ENCODE measurements around the gene TM4SF4. TPM values are rescaled to one million over a fixed set of nuclear protein-coding genes. Genes with fewer than 3 reads are reported as not detected.

TM4SF4 gene
- total and polyA plus RNA-seq, 2 donors (not counting 1 experiment from before 2014, with no cell fraction given) = not detected

GRCh38 chr3:149538371-149538770 lies 63.9 kb downstream of the TM4SF4 start:
- no peak for ATAC-seq (ENCODE audit: low read depth)
- CTCF ChIA-PET = no interaction called here
- no CpG with 5 or more reads among the region's 1 CpG for WGBS (ENCODE audit: insufficient coverage)

DNA sequence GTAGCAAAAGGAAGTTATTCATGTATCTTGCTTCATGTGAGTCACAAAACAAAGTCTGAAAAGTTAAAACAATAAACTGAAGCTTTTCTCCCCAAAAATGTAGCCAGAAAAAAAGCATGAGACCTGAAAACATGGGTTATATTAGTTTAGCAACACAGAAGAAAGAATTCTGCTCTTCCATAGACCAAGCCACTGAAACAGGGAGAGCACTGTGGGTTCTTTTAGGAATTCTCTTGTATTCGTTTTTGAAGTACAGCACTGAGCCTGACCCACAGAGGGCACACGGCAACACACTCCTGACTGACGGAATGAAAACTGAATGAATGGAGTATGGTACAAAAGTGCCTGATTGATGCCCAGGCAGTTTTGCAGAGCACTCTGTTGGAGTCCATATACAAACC lies 66.6 kb downstream of the TM4SF4 start:
- Histone ChIP-seq H3K79me2 (ENCODE audit: control insufficient read depth, insufficient read depth, low read length) (no peaks in the 10 kb centered on the region), H3K9ac (ENCODE audit: low read length) (no peak overlapping the region), H2AFZ (ENCODE audit: insufficient read depth, low read depth, low read length, poor library complexity, severe bottlenecking) (no peak overlapping the region), H3K27me3 (replicated peaks in 1 of 4; ENCODE audit: control extremely low read depth in 1 of 4, control insufficient read depth in 3 of 4, insufficient read depth in 4 of 4, low read length in 3 of 4) (no peaks in the 10 kb centered on the region), H3K4me3 (ENCODE audit: control extremely low read depth in 1 of 5, extremely low read depth in 1 of 5, insufficient read depth in 1 of 5, low read depth in 2 of 5, low read length in 4 of 5) (no peak overlapping the region), H3K27ac (ENCODE audit: low read length in 2 of 2) (no peak overlapping the region), H3K4me1 (ENCODE audit: control insufficient read depth in 2 of 2, insufficient read depth in 2 of 2, low read length in 2 of 2) (no peaks in the 10 kb centered on the region), H3K4me2 (replicated peaks; ENCODE audit: low read depth, low read length, poor library complexity, severe bottlenecking) (no peak overlapping the region), H3K36me3 (replicated peaks in 1 of 2; ENCODE audit: control extremely low read depth in 1 of 2, control insufficient read depth in 1 of 2, extremely low read depth in 1 of 2, insufficient read depth in 2 of 2, low read length in 1 of 2) (no peaks in the 10 kb centered on the region), H3K9me3 (ENCODE audit: control extremely low read depth in 1 of 3, control insufficient read depth in 2 of 3, insufficient read depth in 1 of 3, low read length in 2 of 3) (no peaks in the 10 kb centered on the region), H4K20me1 (ENCODE audit: control insufficient read depth, insufficient read depth, low read length, poor library complexity, severe bottlenecking) (no peaks in the 10 kb centered on the region)
- POLR2A ChIA-PET = no interaction called here
- CTCF ChIA-PET = no interaction called here
- H3K4me1 Mint-ChIP-seq = no peaks in the 10 kb centered on the region
- H3K4me3 Mint-ChIP-seq = no peak overlapping the region
- DNase-seq = no peak
- intact Hi-C loops (cut with micrococcal nuclease) = no loop called here
- TF ChIP-seq EZH2 (IDR thresholded peaks at IDR 0.05; ENCODE audit: borderline replicate concordance, insufficient read depth, low read depth, low read length, poor library complexity, severe bottlenecking) = no peak
- TF ChIP-seq, protein P1, sequence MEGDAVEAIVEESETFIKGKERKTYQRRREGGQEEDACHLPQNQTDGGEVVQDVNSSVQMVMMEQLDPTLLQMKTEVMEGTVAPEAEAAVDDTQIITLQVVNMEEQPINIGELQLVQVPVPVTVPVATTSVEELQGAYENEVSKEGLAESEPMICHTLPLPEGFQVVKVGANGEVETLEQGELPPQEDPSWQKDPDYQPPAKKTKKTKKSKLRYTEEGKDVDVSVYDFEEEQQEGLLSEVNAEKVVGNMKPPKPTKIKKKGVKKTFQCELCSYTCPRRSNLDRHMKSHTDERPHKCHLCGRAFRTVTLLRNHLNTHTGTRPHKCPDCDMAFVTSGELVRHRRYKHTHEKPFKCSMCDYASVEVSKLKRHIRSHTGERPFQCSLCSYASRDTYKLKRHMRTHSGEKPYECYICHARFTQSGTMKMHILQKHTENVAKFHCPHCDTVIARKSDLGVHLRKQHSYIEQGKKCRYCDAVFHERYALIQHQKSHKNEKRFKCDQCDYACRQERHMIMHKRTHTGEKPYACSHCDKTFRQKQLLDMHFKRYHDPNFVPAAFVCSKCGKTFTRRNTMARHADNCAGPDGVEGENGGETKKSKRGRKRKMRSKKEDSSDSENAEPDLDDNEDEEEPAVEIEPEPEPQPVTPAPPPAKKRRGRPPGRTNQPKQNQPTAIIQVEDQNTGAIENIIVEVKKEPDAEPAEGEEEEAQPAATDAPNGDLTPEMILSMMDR (IDR thresholded peaks at IDR 0.05) = no peak
- ATAC-seq (ENCODE audit: low read depth) = no peak
- H3K9me3 Mint-ChIP-seq (ENCODE audit: insufficient read depth) = no peaks in the 10 kb centered on the region
- 92% methylated on average over 2 of the region's 3 CpGs for whole genome bisulfite sequencing (ENCODE audit: insufficient coverage)
- H3K27ac Mint-ChIP-seq = no peak overlapping the region
- peaks cover 10% of the 10 kb centered on the region for H3K27me3 Mint-ChIP-seq

More at GRCh38 chr3:149538371-149538770, 63.9 kb downstream of the TM4SF4 start:
- no peak overlapping the region for H3K4me2 ChIP-seq (replicated peaks; ENCODE audit: low read depth, low read length, poor library complexity, severe bottlenecking)
- no peaks in the 10 kb centered on the region for H3K4me1 Mint-ChIP-seq
- H3K27ac ChIP-seq (ENCODE audit: low read length in 2 of 2) = no peak overlapping the region
- no peak overlapping the region for H3K9ac ChIP-seq (ENCODE audit: low read length)
- H3K27me3 Mint-ChIP-seq = peaks cover 10% of the 10 kb centered on the region
- H3K79me2 ChIP-seq (ENCODE audit: control insufficient read depth, insufficient read depth, low read length) = no peaks in the 10 kb centered on the region
- H3K4me1 ChIP-seq (ENCODE audit: control insufficient read depth in 2 of 2, insufficient read depth in 2 of 2, low read length in 2 of 2) = no peaks in the 10 kb centered on the region
- no peak overlapping the region for H2AFZ ChIP-seq (ENCODE audit: insufficient read depth, low read depth, low read length, poor library complexity, severe bottlenecking)
- H3K9me3 Mint-ChIP-seq (ENCODE audit: insufficient read depth) = no peaks in the 10 kb centered on the region
- no peaks in the 10 kb centered on the region for H3K27me3 ChIP-seq (replicated peaks in 1 of 4; ENCODE audit: control extremely low read depth in 1 of 4, control insufficient read depth in 3 of 4, insufficient read depth in 4 of 4, low read length in 3 of 4)
- POLR2A ChIA-PET = no interaction called here
- H3K4me3 ChIP-seq (ENCODE audit: control extremely low read depth in 1 of 5, extremely low read depth in 1 of 5, insufficient read depth in 1 of 5, low read depth in 2 of 5, low read length in 4 of 5) = no peak overlapping the region
- H4K20me1 ChIP-seq (ENCODE audit: control insufficient read depth, insufficient read depth, low read length, poor library complexity, severe bottlenecking) = no peaks in the 10 kb centered on the region
- H3K27ac Mint-ChIP-seq = no peak overlapping the region
- H3K36me3 ChIP-seq (replicated peaks in 1 of 2; ENCODE audit: control extremely low read depth in 1 of 2, control insufficient read depth in 1 of 2, extremely low read depth in 1 of 2, insufficient read depth in 2 of 2, low read length in 1 of 2) = no peaks in the 10 kb centered on the region
- H3K9me3 ChIP-seq (ENCODE audit: control extremely low read depth in 1 of 3, control insufficient read depth in 2 of 3, insufficient read depth in 1 of 3, low read length in 2 of 3) = no peaks in the 10 kb centered on the region
- DNase-seq = no peak
- intact Hi-C loops (cut with micrococcal nuclease) = no loop called here
- no peak overlapping the region for H3K4me3 Mint-ChIP-seq
- TF ChIP-seq, protein P1 (IDR thresholded peaks at IDR 0.05) = no peak
- TF ChIP-seq EZH2 (IDR thresholded peaks at IDR 0.05; ENCODE audit: borderline replicate concordance, insufficient read depth, low read depth, low read length, poor library complexity, severe bottlenecking) = no peak

Data from B cell (primary cell).